Upper lobe of left lung (tissue), 6 donors: ENCODE results near the gene MS4A18. TPM values are rescaled to one million over a fixed set of nuclear protein-coding genes. Genes with fewer than 3 reads are reported as not detected.
A peak's percentile ranks its signal among the peaks of the same experiment; 100 is the strongest.

Experiments
- ATAC-seq, 2 donors: fragments of 200-7000 bp; cut with Tn5 transposase; one replicate each; pipeline ENCODE4 v1.9.1; 2022; ENCODE audit warnings: mild to moderate bottlenecking in 2 of 2, moderate library complexity in 2 of 2; ENCODE audit not compliant: low FRiP score in 2 of 2
- DNase-seq, 2 donors: peaks; one replicate each; pipeline ENCODE4 v3.0.0-alpha.2; 2019 to 2020
- H3K27ac ChIP-seq, 4 donors: fragments of 200-600 bp; sonication (generic); one replicate each; pipeline ENCODE4 v1.5.1; 2016 to 2019
- H3K27me3 ChIP-seq, 4 donors: fragments of 200-600 bp; sonication (generic); one replicate each; pipeline ENCODE4 v1.5.1; 2017 to 2019
- H3K36me3 ChIP-seq, 4 donors: fragments of 200-600 bp; sonication (generic); one replicate each; pipeline ENCODE4 v1.5.1; 2016 to 2019
- H3K4me1 ChIP-seq, 4 donors: fragments of 200-600 bp; sonication (generic); one replicate each; pipeline ENCODE4 v1.5.1; 2018 to 2019
- H3K4me3 ChIP-seq, 4 donors: fragments of 200-600 bp; sonication (generic); one replicate each; pipeline ENCODE4 v1.5.1; 2017 to 2019; ENCODE audit warnings: mild to moderate bottlenecking in 2 of 4, moderate library complexity in 1 of 4
- H3K9me3 ChIP-seq, 4 donors: fragments of 200-600 bp; sonication (generic); one replicate each; pipeline ENCODE4 v1.5.1; 2018 to 2019
- EP300 ChIP-seq, 4 donors: sonication (generic); formaldehyde crosslinking; IDR thresholded peaks; one replicate each; pipeline ENCODE4 v1.5.1; 2017; ENCODE audit warnings: antibody characterized with exemption in 4 of 4, control low read depth in 2 of 4
- POLR2A ChIP-seq, 4 donors: fragments of 450-650 bp; IDR thresholded peaks; one replicate each; pipeline ENCODE4 v1.5.1; 2016 to 2017; ENCODE audit warnings: antibody characterized with exemption in 4 of 4, mild to moderate bottlenecking in 2 of 4
- POLR2AphosphoS5 ChIP-seq, 2 donors: sonication (generic); formaldehyde crosslinking; IDR thresholded peaks; one replicate each; pipeline ENCODE4 v1.5.1; 2017; ENCODE audit warnings: antibody characterized with exemption in 2 of 2
- WGBS, 2 donors: methylation state at CpG; one replicate each; pipeline ENCODE4 v1.1.5; 2017 to 2018; 5-methylcytosine and 5-hydroxymethylcytosine counted together
- total RNA-seq, 6 donors: library from RNA; depleted of rRNA in 4 of 6; stranded (reverse); fragments of >200 nt in 4 of 6; gene quantifications; one replicate each; pipeline versions ENCODE4 v1.1.0 to v1.2.1, GENCODE V29; 2016 to 2021
- TF ChIP-seq, protein P1 (sequence below), 6 experiments: fragments of 450-650 bp in 4 of 6; fragments of 200-600 bp in 2 of 6; sonication (generic) in 2 of 6; IDR thresholded peaks; one replicate each; pipeline ENCODE4 v1.5.1; 2016 to 2019; ENCODE audit warnings: antibody characterized with exemption in 6 of 6
- donor health status: DM: no; HTN: no; CAD: no; lungs with moderate emphysema.
- donor health status: DM: no; HTN: yes; CAD: no; lungs with severe emphysema.

Gene MS4A18
- total RNA-seq, 6 donors from 2014 or later = not detected

DNA sequence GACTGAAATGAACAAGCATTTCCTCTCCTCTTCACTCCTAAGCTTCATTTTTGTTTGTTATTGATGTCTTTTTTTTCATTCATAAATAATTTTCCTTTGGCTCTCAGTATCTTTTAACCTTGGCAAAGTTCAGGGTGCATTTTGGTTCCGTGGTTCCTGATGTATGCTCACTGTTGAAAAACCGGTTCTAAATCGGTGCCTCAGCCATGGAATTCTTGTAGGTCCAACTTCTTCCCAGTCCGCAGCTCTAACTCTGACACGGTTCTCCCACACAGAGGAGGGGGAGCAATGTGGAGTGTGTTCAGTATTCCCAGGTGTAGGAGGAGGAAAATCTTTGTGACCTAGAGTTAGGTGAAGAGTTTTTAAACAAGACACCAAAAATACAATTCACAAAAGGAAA is 19.6 kb downstream of the MS4A18 start:
- Histone ChIP-seq H3K27me3 (no peaks in the 10 kb centered on the region), H3K4me3 (no peak overlapping the region), H3K9me3 (peaks cover 0 to 4% (median 0%) of the 10 kb centered on the region in 4 donors), H3K27ac (no peak overlapping the region), H3K36me3 (no peaks in the 10 kb centered on the region), H3K4me1 (no peaks in the 10 kb centered on the region)
- TF ChIP-seq, protein P1, sequence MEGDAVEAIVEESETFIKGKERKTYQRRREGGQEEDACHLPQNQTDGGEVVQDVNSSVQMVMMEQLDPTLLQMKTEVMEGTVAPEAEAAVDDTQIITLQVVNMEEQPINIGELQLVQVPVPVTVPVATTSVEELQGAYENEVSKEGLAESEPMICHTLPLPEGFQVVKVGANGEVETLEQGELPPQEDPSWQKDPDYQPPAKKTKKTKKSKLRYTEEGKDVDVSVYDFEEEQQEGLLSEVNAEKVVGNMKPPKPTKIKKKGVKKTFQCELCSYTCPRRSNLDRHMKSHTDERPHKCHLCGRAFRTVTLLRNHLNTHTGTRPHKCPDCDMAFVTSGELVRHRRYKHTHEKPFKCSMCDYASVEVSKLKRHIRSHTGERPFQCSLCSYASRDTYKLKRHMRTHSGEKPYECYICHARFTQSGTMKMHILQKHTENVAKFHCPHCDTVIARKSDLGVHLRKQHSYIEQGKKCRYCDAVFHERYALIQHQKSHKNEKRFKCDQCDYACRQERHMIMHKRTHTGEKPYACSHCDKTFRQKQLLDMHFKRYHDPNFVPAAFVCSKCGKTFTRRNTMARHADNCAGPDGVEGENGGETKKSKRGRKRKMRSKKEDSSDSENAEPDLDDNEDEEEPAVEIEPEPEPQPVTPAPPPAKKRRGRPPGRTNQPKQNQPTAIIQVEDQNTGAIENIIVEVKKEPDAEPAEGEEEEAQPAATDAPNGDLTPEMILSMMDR (IDR thresholded peaks at IDR 0.05) = no peak
- TF ChIP-seq EP300 (IDR thresholded peaks at IDR 0.05) (no peak), POLR2A (IDR thresholded peaks at IDR 0.05) (no peak), POLR2AphosphoS5 (IDR thresholded peaks at IDR 0.05) (no peak)
- 90 to 92% methylated on average over 5 of the region's 5 CpGs for WGBS, 2 donors
- ATAC-seq = no peak
- no peak for DNase-seq

DNA sequence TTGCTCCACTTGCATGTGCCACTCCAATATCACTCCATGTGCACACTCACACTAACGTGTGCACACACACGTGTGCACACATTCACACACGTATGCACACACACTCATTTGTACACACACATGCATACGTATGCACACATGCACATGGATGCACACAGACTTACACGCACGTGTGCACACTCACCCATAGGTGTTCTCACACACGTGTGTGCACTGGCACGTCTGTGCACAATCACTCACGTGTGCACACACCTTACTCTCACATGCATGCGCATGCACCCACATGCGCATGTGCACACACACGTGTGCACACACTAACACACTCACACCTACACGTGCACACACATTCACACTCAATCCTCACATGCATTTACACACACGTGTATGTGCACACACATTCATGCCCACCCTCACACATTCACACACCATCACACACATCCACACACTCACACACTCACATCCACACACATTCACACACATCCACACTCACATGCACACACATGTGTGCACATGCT is 22.9 kb downstream of the MS4A18 start:
- ATAC-seq (peak in 1 of 2 donors; percentile 21), DNase-seq (no peak)
- TF ChIP-seq, protein P1 (IDR thresholded peaks at IDR 0.05) = no peak
- no peak for TF ChIP-seq EP300 (IDR thresholded peaks at IDR 0.05)
- TF ChIP-seq POLR2AphosphoS5 (IDR thresholded peaks at IDR 0.05) = no peak
- no peak for TF ChIP-seq POLR2A (IDR thresholded peaks at IDR 0.05)
- H3K9me3 ChIP-seq = no peaks in the 10 kb centered on the region
- H3K27ac ChIP-seq = no peak overlapping the region
- H3K36me3 ChIP-seq = no peaks in the 10 kb centered on the region
- 92 to 96% methylated on average over 14 of the region's 14 CpGs for WGBS, 2 donors
- H3K4me1 ChIP-seq = no peaks in the 10 kb centered on the region
- H3K27me3 ChIP-seq = no peaks in the 10 kb centered on the region
- H3K4me3 ChIP-seq = no peak overlapping the region

DNA sequence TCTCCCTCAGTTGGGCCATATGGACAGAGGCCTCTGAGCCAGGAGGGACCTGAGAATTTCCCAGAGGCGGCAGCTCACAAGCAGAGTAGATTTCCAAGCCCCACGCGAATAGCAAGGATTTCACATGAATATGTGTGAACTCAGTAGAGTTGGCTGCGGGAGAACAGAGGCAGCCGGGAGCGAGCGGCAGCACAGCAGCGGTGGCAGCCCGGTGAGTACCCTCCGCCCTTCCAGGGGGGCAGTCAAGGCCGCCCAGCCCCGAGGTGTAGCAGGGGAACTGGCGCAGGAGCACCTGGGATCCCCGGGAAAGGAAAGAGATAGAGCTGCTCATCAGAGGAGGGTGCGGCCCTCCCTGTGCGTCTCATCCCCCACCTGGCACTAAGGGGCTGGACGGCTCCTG is 23.7 kb downstream of the MS4A18 start:
- Histone ChIP-seq H3K4me1 (no peaks in the 10 kb centered on the region), H3K27ac (no peak overlapping the region), H3K36me3 (no peaks in the 10 kb centered on the region), H3K27me3 (no peaks in the 10 kb centered on the region), H3K4me3 (no peak overlapping the region), H3K9me3 (no peaks in the 10 kb centered on the region)
- TF ChIP-seq EP300 (IDR thresholded peaks at IDR 0.05) (no peak), POLR2A (IDR thresholded peaks at IDR 0.05) (no peak), POLR2AphosphoS5 (IDR thresholded peaks at IDR 0.05) (no peak)
- TF ChIP-seq, protein P1 (IDR thresholded peaks at IDR 0.05) = no peak
- ATAC-seq = no peak
- DNase-seq = peak in 1 of 2 donors; percentile 52
- WGBS, 2 donors = 89 to 90% methylated on average over 16 to 17 of the region's 17 CpGs

DNA sequence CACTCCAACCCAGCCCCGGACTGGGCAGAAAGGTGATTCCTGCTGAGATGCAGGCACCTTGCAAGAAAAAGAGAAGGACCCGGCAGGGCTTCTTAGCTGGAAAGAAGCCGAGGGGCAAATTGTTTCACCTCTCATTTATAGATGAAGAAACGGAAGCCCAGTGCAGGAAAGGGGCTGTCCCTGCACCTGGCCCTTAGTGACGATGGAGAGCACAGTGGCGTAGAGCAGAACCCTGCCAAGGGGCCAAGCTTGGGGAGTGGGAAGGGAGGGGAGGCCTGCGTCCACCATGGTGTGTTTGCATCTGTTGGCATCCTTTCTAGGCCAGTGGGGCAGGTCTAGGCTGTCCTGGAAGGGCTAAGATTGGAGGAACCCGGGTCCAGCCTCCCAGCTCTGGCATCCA is 24.3 kb downstream of the MS4A18 start:
- H3K4me1 ChIP-seq = no peaks in the 10 kb centered on the region
- no peaks in the 10 kb centered on the region for H3K9me3 ChIP-seq
- no peak for DNase-seq
- no peaks in the 10 kb centered on the region for H3K36me3 ChIP-seq
- H3K27me3 ChIP-seq = no peaks in the 10 kb centered on the region
- TF ChIP-seq EP300 (IDR thresholded peaks at IDR 0.05) (no peak), POLR2A (IDR thresholded peaks at IDR 0.05) (no peak), POLR2AphosphoS5 (IDR thresholded peaks at IDR 0.05) (no peak)
- TF ChIP-seq, protein P1 (IDR thresholded peaks at IDR 0.05) = no peak
- no peak overlapping the region for H3K4me3 ChIP-seq
- WGBS, 2 donors = 78 to 81% methylated on average over 6 to 8 of the region's 8 CpGs
- ATAC-seq = no peak
- H3K27ac ChIP-seq = no peak overlapping the region

DNA sequence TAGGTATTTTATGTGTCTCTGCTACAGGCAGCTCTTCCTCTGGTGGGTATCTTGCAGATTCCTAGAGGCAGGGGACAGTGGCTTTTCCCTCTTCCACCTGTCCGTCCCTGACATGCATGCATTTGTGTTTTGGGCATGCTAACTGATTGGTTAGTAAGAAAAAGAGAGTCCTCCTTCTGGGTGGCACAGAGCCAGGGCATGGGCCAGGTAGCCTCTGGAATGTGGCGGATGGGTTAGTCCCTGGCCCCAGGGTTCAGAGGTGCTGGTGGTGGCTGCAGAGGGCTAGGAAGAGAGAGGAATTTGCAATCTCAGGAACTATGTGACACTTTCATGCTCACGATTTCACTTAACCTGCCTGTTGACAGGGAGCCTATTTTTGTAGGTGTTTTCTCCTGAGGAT is 26.4 kb downstream of the MS4A18 start:
- H3K27ac ChIP-seq = no peak overlapping the region
- ATAC-seq (no peak), DNase-seq (no peak)
- WGBS, 2 donors = 64 to 68% methylated on average over 3 of the region's 3 CpGs
- no peaks in the 10 kb centered on the region for H3K27me3 ChIP-seq
- H3K36me3 ChIP-seq = no peaks in the 10 kb centered on the region
- H3K9me3 ChIP-seq = no peaks in the 10 kb centered on the region
- TF ChIP-seq POLR2AphosphoS5 (IDR thresholded peaks at IDR 0.05) = no peak
- TF ChIP-seq EP300 (IDR thresholded peaks at IDR 0.05) = no peak
- TF ChIP-seq POLR2A (IDR thresholded peaks at IDR 0.05) = no peak
- TF ChIP-seq, protein P1 (IDR thresholded peaks at IDR 0.05) = no peak
- H3K4me1 ChIP-seq = peaks cover 0 to 3% (median 0%) of the 10 kb centered on the region in 4 donors
- no peak overlapping the region for H3K4me3 ChIP-seq
